ENCODE measurements around the gene TRIM37.
A peak's percentile ranks its signal among the peaks of the same experiment; 100 is the strongest.

Gene TRIM37

DNA sequence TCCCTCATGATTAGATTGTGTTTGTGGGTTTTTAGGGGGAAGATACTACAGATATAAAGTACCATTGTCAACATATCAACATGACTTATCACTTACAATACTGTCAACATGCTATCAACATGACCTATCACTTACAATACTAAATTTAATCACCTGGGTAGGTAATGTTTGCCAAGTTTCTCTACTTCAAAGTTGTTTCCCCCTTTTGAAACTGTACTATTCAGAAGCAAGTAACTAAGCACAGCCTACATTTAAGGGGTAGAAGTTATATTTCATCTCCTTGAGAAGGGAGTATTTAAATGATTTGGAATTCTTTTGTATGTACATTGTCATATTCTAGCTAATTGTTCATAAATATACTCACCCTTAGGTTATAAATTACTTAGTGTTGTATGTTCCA is 68.7 kb downstream of the TRIM37 start:
- no peak for DNase-seq (ENCODE audit: low spot score)

DNA sequence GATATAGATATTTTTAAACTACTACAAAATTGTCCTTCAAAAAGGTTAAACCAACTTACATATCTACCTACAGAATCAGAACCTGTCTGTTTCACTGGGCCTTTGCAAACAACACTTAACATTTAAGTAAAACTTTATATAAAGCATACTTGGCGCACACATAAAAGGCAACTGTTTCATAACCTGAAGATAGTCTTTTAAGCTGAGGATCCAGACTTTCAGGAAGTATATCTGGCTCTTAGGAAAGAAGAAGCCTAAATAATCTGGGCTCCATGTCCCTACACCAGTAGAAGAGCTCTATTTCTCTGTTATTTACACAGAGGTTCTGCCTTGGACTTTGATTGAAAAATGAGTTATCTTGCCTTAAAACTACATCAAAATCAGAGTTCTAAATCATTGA is 75.9 kb downstream of the TRIM37 start:
- DNase-seq (ENCODE audit: low spot score) = no peak

DNA sequence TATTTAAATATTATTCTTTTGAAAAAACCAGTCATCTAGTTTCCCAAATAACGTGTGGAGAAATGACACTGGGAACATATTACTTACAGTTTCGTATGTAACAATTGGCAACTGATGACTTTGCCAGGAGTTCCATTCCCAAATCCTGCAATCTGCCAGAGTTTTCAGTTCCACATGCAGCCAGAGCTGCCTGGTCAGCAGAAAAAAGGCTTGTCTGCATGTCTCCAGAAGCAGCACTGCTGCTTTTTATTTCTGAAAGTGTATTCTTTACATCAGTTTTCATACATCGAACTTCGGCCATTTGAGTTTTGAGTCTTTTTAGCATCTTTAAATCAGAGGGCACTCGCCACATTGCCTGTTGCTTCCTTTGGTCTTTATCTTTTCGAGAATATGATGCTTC is 78.4 kb downstream of the TRIM37 start:
- no peak for DNase-seq (ENCODE audit: low spot score)

DNA sequence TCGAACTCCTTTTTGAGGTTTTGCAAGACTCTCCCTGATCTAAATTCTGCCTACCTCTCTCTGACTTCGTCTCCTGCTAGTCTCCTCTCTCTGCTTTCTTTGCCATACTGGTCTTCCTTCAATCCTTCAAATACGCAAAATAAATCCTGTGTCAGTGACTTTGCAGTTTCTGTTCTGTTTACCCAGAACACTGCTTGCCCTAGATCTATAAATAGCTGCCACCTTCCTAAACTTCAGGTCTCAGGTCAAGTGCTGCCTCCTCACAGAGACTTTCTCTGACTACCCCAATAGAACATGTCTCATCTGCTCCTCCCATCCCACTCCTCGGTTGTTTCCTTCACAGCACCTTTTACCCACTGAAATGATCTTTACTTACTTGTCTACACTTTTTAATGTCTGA is 78.9 kb downstream of the TRIM37 start:
- DNase-seq (ENCODE audit: low spot score) = no peak

DNA sequence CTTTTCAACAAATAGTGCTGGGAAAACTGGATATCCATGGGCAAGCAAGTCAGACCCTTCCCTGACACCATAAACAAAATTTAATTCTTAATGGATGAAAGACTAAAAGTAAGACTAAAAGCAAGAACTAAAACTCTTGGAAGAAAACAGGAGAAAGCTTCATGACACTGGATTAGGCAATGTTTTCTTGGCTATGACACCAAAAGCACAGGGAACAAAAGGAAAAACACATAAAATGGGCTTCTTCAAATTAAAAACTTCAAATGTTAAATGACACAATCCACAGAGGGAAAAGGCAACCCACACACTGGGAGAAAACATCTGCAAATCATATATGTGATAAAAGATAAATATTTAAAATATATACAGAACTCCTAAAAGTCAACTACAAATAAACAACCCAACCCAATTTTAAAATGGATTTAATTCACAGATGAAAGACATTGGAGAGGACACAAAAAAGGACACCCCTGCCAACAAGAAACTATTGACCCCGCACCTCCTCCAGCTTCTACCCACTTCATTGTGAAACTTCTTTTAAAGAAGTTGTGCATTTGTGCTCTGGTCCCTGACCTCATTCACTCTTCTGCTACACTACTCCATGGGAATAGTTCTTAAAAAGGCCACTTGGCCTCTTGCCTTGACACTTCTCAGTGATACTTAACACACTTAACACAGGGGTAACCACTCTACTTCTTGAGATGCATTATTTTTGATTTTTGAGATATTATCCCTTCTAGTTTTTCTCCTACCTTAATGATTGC is 80.3 kb downstream of the TRIM37 start:
- DNase-seq (ENCODE audit: low spot score) = no peak

DNA sequence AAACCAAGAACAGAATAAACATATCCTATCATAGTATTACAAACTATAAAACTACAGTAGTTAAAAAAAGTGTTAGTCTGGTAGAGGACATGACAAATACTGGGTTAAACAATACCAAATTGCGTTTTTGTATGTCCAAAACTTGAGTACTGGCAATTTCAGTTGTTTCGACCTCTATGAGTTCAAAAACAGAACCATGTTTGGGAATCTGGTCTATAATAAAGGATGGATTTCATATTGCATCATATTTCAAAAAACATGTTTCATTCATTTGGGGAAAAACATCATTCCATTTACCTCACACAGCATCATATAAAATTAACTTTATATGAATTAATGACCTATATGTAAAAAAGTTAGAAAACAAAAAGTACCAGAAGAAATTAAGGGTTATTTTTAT is 81.8 kb downstream of the TRIM37 start:
- DNase-seq (ENCODE audit: low spot score) = no peak

DNA sequence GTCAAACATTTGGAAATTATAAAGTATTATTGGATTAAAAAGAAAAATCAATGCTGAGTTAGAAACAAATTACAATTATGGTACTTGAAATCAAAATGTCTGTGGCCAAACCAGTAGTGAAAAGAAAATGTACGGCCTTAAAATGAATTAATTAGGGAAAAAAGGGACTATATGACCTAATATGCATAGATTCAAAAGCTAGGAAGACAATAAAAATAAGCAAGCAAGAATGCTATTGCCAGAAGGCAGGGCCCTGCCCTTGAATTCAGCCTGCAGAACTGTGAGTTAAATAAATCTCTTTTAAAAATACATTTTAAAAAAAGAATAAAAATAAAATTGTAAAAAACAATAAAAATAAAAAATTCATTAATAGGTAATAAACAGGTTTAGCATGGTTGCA is 88.7 kb downstream of the TRIM37 start:
- DNase-seq (ENCODE audit: low spot score) = no peak

DNA sequence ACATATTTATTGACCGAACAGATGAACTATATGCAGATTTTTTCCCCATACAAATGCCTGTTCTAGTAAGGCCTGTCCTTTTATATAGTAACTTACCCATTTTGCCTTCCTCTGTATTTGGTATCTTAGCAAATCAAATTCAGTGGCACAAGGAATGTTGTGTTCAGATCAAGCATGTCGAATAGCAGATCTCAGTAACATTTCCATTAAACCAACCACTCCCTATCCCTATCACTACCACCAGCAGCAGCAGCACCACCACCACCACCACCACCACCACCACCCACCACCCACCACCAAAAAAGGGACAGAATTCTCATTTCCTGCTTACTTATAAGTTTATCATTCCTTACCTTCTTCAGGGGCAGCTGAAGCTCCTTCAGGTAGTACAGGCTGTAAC is 94.7 kb downstream of the TRIM37 start:
- DNase-seq (ENCODE audit: low spot score) = no peak

DNA sequence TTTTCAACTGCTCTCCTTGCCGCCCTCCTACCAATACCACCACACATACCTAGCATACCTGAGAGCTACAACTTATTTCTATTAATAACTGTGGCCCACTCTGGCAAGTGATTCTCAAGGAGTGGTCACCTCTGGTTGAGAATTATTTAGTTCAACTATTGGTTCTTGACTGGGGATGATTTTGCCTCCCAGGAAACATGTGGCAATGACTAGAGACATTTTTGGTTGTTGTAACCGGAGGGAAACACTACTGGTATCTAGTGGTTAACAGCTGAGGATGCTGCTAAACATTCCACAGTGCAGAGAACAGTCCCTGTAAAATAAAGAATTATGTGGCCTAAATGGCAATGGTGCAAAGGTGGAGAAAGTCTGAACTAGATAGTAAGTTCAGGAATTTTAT is 96.7 kb downstream of the TRIM37 start:
- DNase-seq (ENCODE audit: low spot score) = no peak

DNA sequence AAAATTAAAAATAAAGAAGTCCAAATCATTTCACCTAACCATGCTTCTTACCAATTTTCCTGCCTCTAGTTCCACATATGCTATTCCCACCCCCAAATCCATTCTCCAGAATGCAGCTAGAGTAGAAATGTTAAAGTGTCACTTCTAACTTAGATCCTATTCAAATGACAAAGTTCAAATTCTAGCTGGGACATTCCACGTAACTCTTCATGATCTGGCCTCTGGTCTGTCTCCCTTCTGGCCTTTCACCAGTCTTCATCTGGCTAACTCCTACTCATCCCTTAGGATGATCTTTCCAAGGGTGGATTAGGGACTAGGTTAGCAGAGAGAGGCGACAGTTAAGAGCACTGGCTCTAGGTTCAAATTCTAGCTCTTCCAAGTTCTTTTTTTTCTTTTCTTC is 97.9 kb downstream of the TRIM37 start:
- no peak for DNase-seq (ENCODE audit: low spot score)

DNA sequence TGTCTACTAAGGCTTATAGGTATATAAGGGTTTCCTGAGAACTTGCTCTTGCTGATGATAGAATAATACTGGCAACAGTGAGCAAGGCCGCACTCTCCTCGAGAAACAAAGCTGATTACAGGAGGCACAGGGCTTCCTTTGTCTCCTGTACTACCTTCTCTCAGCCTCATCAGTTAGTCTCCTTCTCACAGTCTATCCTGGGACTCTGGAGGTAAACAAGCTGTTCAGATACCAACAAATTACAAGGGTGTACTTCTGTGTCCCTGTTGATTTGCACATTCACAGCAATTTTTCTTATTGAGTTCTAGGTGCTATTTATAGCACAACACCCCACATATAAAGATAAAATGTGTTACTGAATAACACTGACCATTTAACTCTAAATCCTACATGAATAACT is 98.7 kb downstream of the TRIM37 start:
- DNase-seq (ENCODE audit: low spot score) = no peak

DNA sequence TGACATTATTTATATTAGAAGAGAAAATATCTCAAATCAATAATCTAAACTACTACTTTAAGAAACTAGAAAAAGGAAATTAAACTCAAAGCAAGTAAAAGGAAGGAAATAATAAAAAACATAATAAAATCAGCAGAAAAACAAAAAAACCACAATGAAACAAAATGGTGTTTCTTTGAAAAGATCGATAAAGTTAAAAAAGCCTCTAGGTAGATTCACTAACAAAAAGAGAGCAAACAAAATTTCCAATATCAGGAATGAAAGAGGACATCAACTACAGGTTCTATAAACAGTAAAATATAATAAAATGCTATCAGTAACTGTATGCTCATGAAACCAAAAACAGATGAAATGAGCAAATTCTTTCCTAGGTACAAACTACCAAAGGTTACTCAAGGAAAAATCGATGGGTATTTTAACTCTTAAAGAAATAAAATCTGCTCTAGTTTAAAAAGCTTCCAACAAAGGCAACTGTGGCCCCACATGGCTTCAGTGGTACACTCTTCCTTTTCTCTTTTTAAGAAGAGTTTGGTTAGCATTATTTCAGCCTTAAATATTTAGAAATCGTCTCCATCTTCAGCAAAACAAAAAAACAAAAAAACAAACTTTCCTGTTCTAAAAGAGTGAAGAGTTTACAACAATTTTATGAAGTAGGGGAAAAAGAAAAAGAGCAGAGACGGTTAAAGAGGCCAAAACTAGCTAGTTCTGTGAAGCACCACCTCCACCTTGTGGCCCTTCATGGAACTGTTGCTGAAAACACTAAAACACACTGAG is 102.2 kb downstream of the TRIM37 start:
- peak; percentile 74 for DNase-seq (ENCODE audit: low spot score)

DNA sequence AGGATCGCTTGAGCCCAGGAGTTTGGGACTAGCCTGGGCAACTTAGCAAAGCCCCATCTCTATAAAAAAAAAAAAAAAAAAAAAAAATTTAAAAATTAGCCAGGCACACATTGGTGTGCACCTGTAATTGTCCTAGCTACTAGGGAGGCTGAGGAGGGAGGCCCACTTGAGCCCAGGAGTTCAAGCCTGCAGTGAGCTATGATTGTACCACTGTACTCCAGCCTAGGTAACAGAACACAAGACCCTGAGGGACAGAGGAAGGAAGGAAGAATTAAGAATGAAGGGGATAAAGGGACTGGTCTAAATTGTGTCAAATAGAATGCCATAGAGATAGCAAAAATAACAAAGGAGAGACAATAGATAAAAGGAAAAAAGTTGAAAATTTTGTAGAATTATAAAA is 102.8 kb downstream of the TRIM37 start:
- no peak for DNase-seq (ENCODE audit: low spot score)

DNA sequence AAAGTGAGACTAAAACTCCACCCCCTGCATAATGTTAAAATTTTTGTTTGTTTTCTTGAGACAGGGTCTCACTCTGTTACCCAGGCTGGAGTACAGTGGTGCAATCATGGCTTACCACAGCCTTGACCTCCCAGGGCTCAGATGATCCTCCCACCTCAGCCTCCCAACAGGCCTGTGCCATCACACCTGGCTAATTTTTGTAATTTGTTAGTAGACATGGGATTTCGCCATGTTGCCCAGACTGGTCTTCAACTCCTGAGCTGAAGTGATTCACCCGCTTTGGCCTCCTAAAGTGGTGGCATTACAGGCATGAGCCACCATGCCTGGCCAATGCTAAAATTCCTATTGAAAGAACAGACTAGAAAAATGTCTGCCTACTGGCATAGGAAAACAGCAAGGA is 103.8 kb downstream of the TRIM37 start:
- DNase-seq (ENCODE audit: low spot score) = no peak

DNA sequence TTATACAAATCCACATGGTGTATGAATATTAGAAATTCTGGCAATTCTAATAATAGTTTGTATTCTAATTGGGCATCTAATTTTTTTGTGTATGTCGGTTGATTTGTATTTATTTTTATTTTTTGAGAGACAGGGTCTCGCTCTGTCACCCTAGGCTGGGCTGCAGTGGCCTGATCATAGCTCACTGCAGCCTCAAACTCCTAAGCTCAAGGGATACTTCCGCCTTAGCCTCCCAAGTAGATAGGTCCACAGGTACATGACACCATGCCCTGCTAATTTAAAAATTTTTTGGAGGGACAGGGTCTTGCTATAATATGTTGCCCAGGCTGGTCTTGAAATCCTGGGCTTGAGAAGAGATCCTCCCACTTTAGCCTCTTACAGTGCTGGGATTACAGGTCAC is 104.6 kb downstream of the TRIM37 start:
- DNase-seq (ENCODE audit: low spot score) = no peak

DNA sequence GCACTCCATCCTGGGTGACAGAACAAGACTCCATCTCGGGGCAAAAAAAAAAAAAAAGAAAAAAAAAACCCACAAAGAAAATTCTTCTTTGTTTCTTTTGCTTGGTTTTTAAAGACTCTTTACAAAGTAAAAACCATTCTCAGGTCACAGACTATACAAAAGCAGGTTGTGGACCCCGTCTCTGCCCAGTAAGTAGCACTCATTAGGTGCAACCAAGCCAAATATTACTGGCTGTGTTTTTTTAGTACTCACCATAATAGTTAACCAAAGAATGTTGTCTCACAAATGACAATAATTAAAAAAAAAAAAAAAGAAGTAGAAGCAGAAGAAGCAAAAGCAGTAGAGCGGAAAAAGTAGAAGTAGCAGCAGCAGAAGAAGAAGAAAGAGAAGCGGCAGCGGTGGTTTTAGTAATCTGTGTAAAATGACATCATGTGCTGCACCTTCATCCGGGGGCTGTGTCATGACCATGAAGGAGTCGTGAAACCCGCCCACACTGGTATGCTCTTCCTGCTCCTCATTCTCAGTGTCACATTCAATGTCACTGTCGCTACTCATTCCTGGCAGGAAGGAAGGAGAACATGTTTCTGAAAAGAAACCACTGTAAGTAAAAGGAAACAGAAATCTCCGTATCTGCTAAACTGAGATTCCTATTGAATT is 105.4 kb downstream of the TRIM37 start:
- DNase-seq (ENCODE audit: low spot score) = no peak

DNA sequence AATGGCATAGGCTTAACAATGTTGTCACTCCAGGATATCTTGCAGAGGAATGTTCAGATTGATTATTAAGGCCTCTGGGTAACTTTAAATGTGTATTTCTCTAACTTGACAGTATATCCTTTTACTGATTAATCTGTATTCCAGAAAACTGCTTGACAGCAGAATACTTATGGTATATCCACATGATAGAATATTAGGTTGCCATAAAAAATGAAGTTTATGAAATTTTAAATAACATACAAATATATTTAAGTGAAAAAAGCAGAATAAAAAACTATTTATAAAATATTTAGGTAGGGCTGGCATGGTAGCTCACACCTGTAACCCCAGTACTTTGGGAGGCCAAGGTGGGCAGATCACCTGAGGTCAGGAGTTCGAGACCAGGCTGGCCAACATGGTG is 106.7 kb downstream of the TRIM37 start:
- DNase-seq (ENCODE audit: low spot score) = no peak

DNA sequence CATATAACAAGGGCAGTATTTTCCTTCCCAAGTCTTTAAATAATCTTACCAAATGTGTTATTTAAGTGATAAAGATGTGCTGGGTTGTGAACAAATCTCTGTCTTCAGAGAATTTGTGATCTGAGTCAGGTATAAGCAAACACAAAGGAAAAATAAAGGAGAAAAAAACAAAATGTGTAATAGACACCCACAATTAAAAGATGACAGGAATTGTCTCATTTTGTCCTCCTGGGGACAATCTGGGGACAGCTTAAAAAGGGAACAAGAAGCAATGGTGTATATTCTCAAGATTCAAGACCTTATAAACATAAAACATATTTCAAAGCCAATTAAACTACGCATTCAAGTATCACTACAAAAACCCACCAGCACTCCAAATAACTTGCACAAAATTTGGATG is 107.2 kb downstream of the TRIM37 start:
- DNase-seq (ENCODE audit: low spot score) = no peak

DNA sequence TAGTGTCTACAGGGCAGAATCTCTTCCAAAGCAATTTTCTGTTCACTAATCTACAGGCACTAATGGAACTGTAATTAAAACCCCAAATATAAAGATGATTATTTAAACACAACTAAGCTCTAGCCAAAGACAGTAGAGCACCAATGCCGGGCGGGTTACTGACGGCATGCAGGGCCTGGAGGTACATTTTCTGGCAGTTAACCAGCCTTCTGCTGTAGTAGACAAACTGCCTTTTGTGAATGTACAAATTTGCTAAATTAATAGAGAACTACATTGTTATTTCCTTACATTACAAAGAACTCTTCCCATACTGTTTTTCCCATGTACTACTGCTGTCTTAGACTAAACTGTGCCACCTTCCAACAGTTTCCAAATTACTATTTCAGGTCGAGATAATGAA is 107.8 kb downstream of the TRIM37 start:
- no peak for DNase-seq (ENCODE audit: low spot score)

DNA sequence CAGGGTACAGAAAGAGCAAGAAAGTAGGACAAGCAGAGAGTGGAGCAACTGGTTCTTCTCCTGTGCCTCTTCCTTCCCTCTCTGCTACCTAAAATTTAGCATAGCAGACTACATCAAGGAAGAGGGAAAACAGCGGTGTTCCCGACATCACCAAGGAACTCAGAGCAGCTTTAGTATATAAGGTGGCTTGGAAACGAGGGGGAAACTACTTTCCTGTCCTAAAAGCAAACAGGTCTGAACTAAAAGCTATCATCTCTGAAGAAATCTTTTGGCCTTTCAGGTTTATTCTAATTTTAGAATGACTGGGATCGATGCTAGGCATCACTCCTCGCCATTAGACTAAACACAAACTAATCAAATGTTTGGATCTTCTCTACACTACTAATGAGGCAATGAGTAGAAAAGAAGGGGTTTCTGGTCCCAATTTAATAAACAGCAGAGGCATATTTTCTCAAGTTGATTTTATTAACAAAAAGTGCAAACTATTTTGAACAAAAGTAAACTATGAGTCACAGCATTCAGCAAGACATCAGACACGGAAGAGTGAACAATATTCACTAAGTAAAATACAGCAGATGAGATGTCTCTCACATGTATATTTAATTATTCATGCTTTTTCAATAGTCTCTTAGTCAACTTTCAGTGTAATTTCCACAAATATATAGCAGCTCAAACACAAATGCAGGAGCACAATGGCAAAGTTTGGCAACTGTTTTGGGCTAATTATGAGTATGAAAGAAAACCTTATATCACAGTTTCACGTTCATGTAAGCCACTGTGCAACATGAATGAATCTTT is 108.7 kb downstream of the TRIM37 start:
- DNase-seq (ENCODE audit: low spot score) = no peak

DNA sequence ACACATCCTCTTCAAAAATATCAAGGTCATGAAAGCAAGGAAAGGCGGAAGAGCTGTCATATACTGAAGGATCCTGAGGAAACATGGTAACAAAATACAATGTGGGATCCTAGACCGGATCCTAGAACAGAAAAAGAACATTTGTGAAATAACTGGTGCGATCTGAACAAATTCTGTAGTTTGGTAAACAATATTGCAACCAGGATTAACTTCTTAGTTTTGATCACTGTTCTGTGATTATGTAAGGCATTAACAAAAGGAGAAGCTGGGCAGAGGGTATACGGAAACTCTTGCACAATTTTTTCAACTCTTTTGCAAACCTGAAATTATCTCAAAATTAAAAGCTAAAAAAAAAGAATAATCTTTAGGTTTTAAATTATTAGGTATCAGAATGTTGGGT is 109.7 kb downstream of the TRIM37 start:
- no peak for DNase-seq (ENCODE audit: low spot score)

DNA sequence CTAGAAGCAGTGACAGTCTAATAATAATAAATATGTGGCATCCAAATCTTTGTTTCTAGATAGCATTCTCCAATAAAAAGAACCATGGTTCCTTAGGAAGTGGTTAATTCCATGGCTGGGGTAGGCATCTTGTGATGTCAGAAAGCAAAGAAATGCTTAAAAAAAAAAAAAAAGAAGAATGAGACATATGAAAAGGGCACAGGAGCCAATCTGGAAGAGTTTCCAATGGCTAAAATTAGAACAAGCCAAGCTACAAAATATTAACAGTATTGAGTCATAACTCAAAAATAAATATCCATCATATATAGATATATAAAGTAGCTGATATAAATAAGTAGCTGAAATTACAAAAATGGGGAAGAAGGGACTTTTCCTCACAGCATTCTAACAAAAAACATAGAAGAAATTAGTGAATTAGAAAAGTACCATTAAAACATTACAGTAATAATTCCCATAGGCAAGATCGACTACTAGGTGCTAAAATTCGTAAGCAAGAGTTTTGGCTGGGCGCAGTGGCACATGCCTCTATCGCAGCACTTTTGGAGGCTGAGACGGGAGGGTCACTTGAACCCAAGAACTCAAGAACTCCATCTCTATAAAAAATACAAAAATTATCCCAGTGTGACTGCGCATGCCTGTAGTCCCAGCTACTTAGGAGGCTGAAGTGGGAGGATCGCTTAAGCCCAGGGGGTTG is 111.3 kb downstream of the TRIM37 start:
- DNase-seq (ENCODE audit: low spot score) = no peak
